Lower leg skin (tissue), 4 donors: ENCODE data around the gene ASPG. TPM values are rescaled to one million over a fixed set of nuclear protein-coding genes. Genes with fewer than 3 reads are reported as not detected.

Experiments used
- DNase-seq, 2 donors: peaks; one replicate each; pipeline ENCODE4 v3.0.0-alpha.2; 2019; ENCODE audit warnings: low spot score in 2 of 2
- H3K4me3 ChIP-seq: fragments of 200-600 bp; sonication (generic); 2 replicates; pipeline ENCODE4 v1.5.1; 2017; ENCODE audit warnings: mild to moderate bottlenecking, low read depth; ENCODE audit not compliant: poor library complexity, severe bottlenecking
- POLR2A ChIP-seq, 2 donors: fragments of 450-650 bp; IDR thresholded peaks; one replicate each; pipeline ENCODE4 v1.6.1; 2016 to 2017; ENCODE audit warnings: antibody characterized with exemption in 2 of 2, mild to moderate bottlenecking in 1 of 2, moderate library complexity in 1 of 2
- WGBS, 2 donors: methylation state at CpG; one replicate each; pipeline ENCODE4 v1.1.5; 2018; 5-methylcytosine and 5-hydroxymethylcytosine counted together
- intact Hi-C: fragments of 100-400 bp; cut with DNase I; formaldehyde crosslinking; loops from one replicate; pipeline ENCODE4 v1.15.0; 2023; ENCODE audit warnings: low total_unique reads
- total RNA-seq, 4 donors: library from RNA; depleted of rRNA; stranded (reverse); fragments of >200 nt; gene quantifications; one replicate each; pipeline ENCODE4 v1.1.0, GENCODE V29; 2016
- TF ChIP-seq, protein P1 (sequence below), 3 donors: fragments of 450-650 bp; IDR thresholded peaks; one replicate each; pipeline ENCODE4 v1.5.1; 2016; ENCODE audit warnings: antibody characterized with exemption in 3 of 3, mild to moderate bottlenecking in 3 of 3, moderate library complexity in 2 of 3

Gene ASPG
- total RNA-seq, 4 donors from 2014 or later, result 12.1 to 56.6 (median 25.4) TPM

DNA sequence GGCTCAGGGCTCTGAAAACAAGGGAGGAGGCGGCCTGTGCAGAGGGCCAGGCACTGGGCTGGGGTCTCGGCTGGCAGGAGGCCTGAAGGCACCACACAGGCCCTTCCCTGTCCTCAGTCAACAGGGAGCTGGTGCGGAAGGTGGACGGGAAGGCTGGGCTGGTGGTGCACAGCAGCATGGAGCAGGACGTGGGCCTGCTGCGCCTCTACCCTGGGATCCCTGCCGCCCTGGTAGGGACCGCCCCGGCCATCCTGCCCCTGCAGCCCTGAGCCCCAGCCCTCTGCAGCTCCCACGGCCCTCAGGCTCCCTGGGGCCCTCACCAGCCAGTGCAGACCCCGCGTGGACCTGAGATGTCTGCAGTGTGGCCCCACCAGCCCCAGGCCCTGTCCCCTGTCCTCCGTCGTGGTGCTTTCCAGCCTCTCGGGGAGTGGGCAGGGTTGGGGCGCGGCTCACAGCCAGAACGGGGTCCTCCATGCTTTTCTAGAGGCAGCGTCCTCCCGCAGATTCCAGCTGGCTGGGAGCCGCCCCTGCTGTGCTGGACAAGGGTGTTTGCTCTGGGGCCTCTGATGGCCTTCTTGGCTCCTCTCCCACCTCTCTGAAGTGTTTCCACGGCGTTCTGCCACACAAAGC, 18.1 kb downstream of the ASPG start:
- TF ChIP-seq, protein P1, sequence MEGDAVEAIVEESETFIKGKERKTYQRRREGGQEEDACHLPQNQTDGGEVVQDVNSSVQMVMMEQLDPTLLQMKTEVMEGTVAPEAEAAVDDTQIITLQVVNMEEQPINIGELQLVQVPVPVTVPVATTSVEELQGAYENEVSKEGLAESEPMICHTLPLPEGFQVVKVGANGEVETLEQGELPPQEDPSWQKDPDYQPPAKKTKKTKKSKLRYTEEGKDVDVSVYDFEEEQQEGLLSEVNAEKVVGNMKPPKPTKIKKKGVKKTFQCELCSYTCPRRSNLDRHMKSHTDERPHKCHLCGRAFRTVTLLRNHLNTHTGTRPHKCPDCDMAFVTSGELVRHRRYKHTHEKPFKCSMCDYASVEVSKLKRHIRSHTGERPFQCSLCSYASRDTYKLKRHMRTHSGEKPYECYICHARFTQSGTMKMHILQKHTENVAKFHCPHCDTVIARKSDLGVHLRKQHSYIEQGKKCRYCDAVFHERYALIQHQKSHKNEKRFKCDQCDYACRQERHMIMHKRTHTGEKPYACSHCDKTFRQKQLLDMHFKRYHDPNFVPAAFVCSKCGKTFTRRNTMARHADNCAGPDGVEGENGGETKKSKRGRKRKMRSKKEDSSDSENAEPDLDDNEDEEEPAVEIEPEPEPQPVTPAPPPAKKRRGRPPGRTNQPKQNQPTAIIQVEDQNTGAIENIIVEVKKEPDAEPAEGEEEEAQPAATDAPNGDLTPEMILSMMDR (IDR thresholded peaks at IDR 0.05), result no peak
- TF ChIP-seq POLR2A (IDR thresholded peaks at IDR 0.05), result no peak
- peak in 1 of 2 donors; percentile 84 for DNase-seq
- intact Hi-C loops, result no loop called here
- WGBS, 2 donors, result 82 to 84% methylated on average over 19 to 21 of the region's 23 CpGs
- H3K4me3 ChIP-seq, result no peak overlapping the region

DNA sequence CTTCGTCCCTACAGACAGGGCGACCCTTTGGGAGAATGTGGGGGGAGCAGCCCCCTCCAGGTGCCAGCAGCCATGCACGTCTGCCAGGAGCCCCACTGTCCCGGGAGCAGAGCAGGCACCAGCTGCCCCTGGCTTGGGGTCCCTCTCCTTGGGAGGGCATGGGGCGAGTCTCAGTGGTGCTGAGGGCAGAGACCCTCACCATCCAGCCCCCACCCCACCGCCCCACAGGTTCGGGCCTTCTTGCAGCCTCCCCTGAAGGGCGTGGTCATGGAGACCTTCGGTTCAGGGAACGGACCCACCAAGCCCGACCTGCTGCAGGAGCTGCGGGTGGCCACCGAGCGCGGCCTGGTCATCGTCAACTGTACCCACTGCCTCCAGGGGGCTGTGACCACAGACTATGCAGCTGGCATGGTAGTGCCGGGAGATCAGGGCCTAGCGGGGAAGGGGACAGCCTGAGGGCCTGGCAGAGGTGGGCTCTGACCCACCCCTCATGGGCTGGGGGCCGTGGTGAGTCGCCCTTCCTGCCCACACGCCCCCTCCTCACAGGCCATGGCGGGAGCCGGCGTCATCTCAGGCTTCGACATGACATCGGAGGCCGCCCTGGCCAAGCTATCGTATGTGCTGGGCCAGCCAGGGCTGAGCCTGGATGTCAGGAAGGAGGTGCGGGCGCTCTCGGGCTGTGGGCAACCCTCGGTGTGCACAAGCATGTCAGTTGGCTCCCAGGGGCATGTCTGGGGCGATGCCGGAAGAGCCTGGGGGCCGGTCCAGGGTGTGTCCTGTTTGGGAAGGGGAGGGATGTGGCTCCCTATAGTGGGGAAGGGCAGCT, 18.8 kb downstream of the ASPG start:
- intact Hi-C loops, result no loop called here
- peak in 1 of 2 donors; percentile 84 for DNase-seq
- no peak overlapping the region for H3K4me3 ChIP-seq
- TF ChIP-seq POLR2A (IDR thresholded peaks at IDR 0.05), result no peak
- TF ChIP-seq, protein P1 (IDR thresholded peaks at IDR 0.05), result no peak
- 65 to 81% methylated on average over 15 to 33 of the region's 35 CpGs for WGBS, 2 donors

DNA sequence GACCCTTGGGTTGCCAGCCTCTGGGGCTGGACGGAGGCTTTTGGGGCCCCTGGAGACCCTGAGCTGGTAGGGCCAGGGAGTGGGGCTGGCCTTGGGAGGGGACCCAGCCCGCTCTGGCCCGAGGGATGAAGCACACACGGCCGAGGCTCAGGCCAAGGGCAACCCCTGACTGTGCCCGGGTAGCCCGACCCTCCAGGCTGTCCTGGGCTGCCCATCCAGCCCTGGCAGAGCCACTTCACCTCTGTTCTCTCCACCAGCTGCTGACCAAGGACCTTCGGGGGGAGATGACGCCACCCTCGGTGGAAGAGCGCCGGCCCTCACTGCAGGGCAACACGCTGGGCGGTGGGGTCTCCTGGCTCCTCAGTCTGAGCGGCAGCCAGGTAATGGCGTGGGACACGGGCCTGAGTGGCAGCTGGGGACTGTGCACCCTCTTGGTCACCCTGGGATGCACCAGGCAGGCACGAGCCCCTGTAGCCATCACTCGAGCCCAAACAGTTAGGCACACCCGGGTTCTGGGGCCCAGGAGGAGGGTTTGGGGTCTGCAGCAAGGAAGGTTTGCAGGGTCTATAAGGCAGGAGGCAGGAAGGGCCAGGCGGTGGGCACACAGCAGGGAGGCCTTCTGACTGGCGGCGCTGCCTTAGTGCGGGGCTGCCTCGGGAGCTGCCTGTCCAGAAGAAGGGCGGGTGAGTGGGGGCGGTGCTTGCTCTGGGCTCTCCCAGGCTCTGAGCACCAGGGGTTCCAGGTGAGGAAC, 19.7 kb downstream of the ASPG start:
- intact Hi-C loops, result no loop called here
- TF ChIP-seq, protein P1 (IDR thresholded peaks at IDR 0.05), result no peak
- no peak for TF ChIP-seq POLR2A (IDR thresholded peaks at IDR 0.05)
- peak in 1 of 2 donors; percentile 84 for DNase-seq
- 74 to 76% methylated on average over 17 to 21 of the region's 27 CpGs for WGBS, 2 donors
- no peak overlapping the region for H3K4me3 ChIP-seq

DNA sequence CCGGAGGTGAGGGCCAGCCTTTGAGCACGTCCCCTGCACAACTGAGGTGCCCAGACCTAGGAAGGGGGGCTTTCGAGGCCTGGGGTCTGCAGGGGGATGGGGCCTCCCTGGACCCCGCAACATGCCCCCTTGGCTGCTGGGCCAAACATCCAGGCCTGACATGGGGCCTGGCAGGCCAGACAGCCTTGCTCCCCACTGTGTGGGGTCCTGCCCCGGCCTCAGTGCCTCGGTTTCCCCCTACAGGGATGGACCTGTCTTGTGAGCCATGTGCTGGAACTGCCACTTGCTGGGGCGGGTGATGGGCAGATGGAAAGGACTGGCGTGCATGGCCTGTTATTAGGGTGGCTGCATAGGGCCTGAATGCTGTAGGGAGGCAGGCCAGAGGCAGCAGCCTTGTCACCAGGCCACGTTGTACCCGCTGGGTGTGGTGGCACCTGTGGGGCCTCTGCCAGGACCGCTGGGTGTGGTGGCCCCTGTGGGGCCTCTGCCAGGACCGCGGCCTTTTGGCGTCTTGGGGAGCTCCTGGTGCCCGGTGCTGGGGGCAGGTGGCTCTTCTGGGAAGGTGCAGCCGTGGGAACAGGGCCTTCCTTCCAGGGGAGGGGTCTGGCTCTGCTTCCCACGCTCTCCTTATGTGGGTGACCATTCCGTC, 20.4 kb downstream of the ASPG start:
- WGBS, 2 donors, result 55 to 76% methylated on average over 12 to 13 of the region's 18 CpGs
- no peak overlapping the region for H3K4me3 ChIP-seq
- TF ChIP-seq, protein P1 (IDR thresholded peaks at IDR 0.05), result no peak
- no peak for TF ChIP-seq POLR2A (IDR thresholded peaks at IDR 0.05)
- intact Hi-C loops, result no loop called here
- peak in 1 of 2 donors; percentile 83 for DNase-seq

DNA sequence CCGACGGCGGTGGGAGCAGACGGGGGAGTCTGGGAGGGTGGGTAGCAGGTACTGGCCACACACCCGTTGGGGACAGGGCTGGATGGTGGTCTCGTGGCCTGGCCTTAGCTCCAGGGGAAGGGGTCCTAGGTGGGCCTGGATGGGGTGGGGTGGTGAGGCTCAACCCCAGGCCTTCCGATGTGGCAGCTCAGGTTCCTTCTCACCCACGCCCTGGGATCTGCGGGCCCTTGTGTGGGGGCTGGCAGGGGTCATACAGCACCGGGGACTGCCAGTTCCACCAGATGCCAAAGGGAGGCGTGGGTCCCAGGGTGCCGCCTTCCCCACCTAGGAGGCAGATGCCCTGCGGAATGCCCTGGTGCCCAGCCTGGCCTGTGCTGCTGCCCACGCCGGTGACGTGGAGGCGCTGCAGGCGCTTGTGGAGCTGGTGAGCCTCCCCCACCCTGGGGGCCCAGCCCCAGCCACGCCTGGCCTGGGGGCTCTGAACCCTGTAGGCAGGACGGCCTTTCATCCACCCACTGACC, 21.0 kb downstream of the ASPG start:
- TF ChIP-seq, protein P1 (IDR thresholded peaks at IDR 0.05), result no peak
- TF ChIP-seq POLR2A (IDR thresholded peaks at IDR 0.05), result no peak
- no peak overlapping the region for H3K4me3 ChIP-seq
- intact Hi-C loops, result no loop called here
- peak in 1 of 2 donors; percentile 82 for DNase-seq
- WGBS, 2 donors, result 59 to 68% methylated on average over 14 to 18 of the region's 20 CpGs
